ENCODE measurements around the gene CD96.

Gene CD96

DNA sequence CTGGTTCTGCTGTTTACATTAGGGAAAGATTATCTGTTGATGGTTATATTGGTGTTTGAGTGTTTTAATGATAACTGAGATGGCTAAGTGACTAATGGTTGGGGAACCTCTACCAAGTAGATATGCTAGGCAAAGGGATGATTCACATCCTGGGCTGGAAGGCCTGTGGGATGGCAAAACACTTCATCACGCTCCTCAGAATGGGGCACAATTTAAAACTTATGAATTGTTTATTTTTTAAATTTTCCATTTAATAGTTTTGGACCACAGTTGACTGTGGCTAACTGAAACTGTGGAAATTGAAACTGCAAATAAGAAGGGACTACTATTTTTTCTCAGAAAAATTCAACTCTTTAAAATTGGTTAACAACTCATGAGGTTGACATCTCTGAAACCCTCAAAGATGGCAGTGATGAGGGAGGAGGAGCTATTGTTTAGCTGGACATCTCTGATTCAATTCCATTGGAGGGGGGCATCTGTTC lies 153.7 kb downstream of the CD96 start:
- TF ChIP-seq GATA1 (IDR thresholded peaks at IDR 0.05; ENCODE audit: low read depth, low read length), result no peak
- TF ChIP-seq POLR2A (IDR thresholded peaks at IDR 0.05; ENCODE audit: low read length), result no peak
- no peak for DNase-seq

DNA sequence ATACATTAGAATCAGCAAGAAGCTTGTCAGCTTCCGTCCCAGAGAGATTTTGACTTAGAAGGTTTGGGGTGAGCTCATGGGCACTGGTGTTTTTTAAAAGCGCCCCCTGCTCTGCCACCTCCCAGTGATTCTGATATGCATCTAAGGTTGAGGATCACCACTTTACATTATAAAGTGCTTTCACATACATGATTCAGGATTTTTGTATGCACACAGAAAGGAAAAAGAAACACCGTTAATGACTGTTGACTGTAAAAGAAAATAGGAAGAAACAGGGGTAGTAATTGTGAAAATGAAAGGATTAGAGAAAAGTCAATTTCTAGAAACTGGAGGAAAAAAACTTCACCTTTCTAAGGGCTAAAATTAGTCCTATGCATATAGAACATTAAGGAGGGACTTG lies 158.1 kb downstream of the CD96 start:
- TF ChIP-seq POLR2A (IDR thresholded peaks at IDR 0.05; ENCODE audit: low read length) (no peak), GATA1 (IDR thresholded peaks at IDR 0.05; ENCODE audit: low read depth, low read length) (no peak)
- no peak for DNase-seq

DNA sequence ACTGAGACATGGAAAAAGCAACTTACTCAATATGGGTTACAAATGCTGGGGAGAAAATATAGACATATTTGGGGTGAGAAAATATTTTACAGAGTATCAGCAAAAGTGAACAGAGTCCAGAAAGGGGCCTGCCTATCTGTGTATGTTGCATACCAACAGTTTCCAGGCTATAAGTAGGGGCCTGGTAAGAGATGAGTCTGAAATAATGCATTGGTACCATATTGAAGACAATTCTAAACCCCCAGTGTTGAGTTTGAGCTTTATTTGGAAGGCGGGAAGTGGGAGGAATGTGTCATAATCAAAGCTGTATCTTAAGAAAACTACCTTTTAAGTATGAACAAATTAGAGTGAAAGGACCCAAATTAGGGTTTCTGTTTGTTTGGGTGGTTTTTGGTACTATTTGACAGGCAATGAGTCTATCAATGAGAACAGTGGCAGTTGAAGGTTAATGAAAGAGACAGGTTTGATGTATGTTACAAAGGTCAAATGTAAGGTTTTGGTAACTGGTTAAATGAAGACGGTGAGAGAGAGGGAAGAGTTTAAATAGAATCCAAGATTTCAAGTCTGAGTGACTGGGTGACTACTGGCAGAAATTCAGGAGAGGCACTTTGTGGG lies 159.4 kb downstream of the CD96 start:
- TF ChIP-seq GATA1 (IDR thresholded peaks at IDR 0.05; ENCODE audit: low read depth, low read length) (no peak), POLR2A (IDR thresholded peaks at IDR 0.05; ENCODE audit: low read length) (no peak)
- DNase-seq, result no peak
